ENCODE measurements around the gene AEBP1. TPM values are rescaled to one million over a fixed set of nuclear protein-coding genes. Genes with fewer than 3 reads are reported as not detected.

The AEBP1 gene
- total and polyA plus RNA-seq, 9 of the 15 experiments (the other 6 are each of a cell fraction or from before 2014, with no cell fraction given): 0.03 to 0.78 (median 0.30) TPM; not detected in 2

- TF ChIP-seq IRF1 (CRISPR knock-in tag; IDR thresholded peaks at IDR 0.05; ENCODE audit: borderline replicate concordance) (no peak), NFRKB (IDR thresholded peaks at IDR 0.05; ENCODE audit: low read depth) (peak; percentile 79), PHF8 (IDR thresholded peaks at IDR 0.05; ENCODE audit: borderline replicate concordance, low read length) (peak; percentile 94), NFIC (IDR thresholded peaks at IDR 0.05) (peak; percentile 5; the same call in 1 of the 2 replicates), RBM34 (IDR thresholded peaks at IDR 0.05; ENCODE audit: borderline replicate concordance, insufficient read depth, low read length) (peak; percentile 92; the same call in 1 of the 2 replicates), XRCC4 (IDR thresholded peaks at IDR 0.05; ENCODE audit: extremely low read depth, insufficient read depth, insufficient read length) (no peak), MAFG (tag; conservative IDR thresholded peaks at IDR 0.05) (no peak), ZNF511 (CRISPR knock-in tag; IDR thresholded peaks at IDR 0.05) (peak; percentile 40; the same call in 1 of the 2 replicates), ZNF76 (CRISPR knock-in tag; IDR thresholded peaks at IDR 0.05; ENCODE audit: borderline replicate concordance) (no peak), ZNF224 (CRISPR knock-in tag; IDR thresholded peaks at IDR 0.05) (no peak), ATF3 (IDR thresholded peaks at IDR 0.05) (no peak), ATF3 (CRISPR knock-in tag; conservative IDR thresholded peaks at IDR 0.05) (0 out of 2 replicates have a peak, but pooled peaks have one; percentile 66), E4F1 (CRISPR knock-in tag; IDR thresholded peaks at IDR 0.05; ENCODE audit: borderline replicate concordance) (no peak), RNF219 (CRISPR knock-in tag; IDR thresholded peaks at IDR 0.05) (no peak), SMAD1 (IDR thresholded peaks at IDR 0.05; ENCODE audit: low read depth, low read length, partially characterized antibody) (no peak), ZBTB33 (CRISPR knock-in tag; IDR thresholded peaks at IDR 0.05) (no peak)
Measured at GRCh38 chr7:44123190-44124003, 19.3 kb downstream of the AEBP1 start, which contains the start of gene POLD2 (continued).
